DND-41 (cell line): ENCODE measurements around the gene TAPT1.

Experiments used
- CTCF ChIP-seq: IDR thresholded peaks from 2 replicates; pipeline ENCODE4 v1.5.1; 2012; ENCODE audit warnings: borderline replicate concordance, low read length, moderate library complexity, mild to moderate bottlenecking; ENCODE audit not compliant: poor library complexity, severe bottlenecking; ENCODE audit errors: extremely low read depth
- EZH2 ChIP-seq: IDR thresholded peaks from 3 replicates; pipeline ENCODE4 v1.6.1; 2012; ENCODE audit warnings: borderline replicate concordance, low read depth, mild to moderate bottlenecking, moderate library complexity, low read length, inconsistent platforms; ENCODE audit not compliant: severe bottlenecking

GRCh38 chr4:16125571-16126445 lies 100.5 kb downstream of the TAPT1 start:
- TF ChIP-seq EZH2 (no peak), CTCF (no peak)
